SK-N-MC (cell line): ENCODE results near the gene SLC7A6OS.

ENCODE experiments used
- EZH2 ChIP-seq: fragments of 200-600 bp; sonication (generic); IDR thresholded peaks from one replicate; pipeline ENCODE4 v1.6.1; 2017; ENCODE audit warnings: antibody characterized with exemption
- POLR2AphosphoS5 ChIP-seq: IDR thresholded peaks from 2 replicates; pipeline ENCODE4 v1.6.1; 2012; ENCODE audit warnings: mild to moderate bottlenecking, low read depth, low read length, borderline replicate concordance

DNA sequence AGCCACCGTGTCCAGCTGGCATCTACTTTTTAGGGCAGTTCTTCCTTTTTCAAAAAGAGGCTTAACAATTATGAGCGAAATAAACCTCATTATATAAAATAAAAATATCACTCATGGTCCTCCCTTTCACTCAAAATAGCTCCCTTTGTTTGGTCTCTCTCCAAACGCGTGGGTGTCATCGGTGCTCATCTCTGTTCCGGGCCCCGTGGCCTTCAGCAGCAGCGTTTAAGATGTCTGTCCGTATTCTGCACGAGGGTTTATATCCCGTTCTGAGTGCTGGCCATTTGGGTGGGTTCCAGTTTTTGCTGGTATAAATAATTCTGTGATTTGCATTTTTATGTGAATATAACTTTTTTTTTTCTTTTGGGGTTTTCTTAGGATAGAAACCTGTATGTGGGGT is 33.5 kb upstream of the SLC7A6OS start:
- TF ChIP-seq POLR2AphosphoS5 (no peak), EZH2 (no peak)
